ENCODE data around the gene ANKFY1.
"Not testable (repeated sequence)": the region's sequence is repeated elsewhere in the genome, so short reads cannot be mapped to it uniquely, and the experiment has no call there.

ANKFY1 gene

DNA sequence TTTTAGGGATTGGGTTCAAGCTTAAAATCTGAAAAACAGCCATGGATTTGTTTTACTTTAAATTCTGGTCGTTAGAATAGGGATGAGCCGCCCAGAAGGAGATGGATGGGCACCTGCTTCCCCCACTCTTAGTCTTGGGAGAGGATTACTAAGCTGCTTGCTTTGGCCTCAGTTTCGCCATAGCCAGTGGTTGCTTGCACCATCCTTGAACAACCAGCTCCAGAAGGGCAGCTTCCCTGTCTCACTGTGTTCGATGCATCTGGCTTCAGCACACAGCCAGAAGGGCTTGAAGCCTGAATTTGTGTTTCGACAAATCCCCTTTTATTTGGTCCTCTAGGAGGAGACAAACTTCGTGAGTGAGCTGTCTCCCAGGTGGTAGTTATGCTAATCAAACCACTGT is 113.7 kb downstream of the ANKFY1 start:
- DNase-seq: no peak

DNA sequence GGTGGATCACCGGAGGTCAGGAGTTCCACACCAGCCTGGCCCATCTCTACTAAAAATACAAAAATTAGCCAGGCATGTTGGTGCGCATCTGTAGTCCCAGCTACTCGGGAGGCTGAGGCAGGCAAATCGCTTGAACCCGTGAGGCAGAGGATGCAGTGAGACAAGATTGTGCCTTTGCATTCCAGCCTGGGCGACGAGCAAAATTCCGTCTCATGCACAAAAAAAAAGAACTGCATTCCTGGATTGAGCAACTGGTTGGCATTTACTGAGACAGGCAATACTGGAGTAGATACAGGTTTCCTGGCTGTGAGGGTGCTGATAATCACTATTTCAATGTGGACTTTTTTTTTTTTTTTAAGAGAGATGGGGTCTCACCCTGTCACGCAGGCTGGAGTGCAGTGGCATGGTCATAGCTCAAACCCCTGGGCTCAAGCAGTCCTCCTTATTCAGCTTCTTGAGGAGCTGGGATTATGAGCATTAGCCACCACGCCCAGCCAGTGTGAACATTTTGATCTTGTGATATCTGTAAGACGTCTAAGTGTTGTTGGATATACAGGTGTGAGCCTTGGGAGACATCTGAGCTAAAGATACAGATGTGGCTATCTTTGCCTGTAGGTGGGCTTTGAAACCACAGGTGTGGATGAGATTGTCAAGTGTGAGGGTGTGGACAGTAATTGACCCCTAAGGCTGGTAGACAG is 115.0 kb downstream of the ANKFY1 start:
- no peak for DNase-seq

DNA sequence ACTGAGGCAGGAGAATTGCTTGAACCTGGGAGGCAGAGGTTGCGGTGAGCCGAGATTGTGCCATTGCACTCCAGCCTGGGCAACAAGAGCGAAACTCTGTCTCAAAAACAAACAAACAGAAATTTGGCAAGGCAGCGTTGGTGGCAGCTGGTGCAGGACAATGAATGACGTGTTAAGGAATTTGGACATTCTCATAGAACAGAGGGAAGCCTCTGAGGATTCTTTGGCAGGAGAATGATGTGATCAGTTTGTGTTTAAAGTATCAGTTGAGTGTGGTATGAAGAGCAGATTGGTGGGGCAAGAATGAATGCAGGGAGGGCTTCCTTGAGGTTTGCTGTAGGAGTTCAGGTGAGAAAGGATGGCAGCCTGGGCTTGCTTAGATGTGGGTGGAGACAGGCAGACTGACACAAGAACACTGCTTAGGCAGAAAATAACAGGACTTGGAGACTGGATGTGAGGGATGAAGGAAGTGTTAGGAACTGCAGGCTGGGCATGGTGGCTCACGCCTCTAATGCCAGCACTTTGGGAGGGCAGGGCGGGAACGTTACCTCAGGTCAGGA is 115.9 kb downstream of the ANKFY1 start:
- DNase-seq: no peak

DNA sequence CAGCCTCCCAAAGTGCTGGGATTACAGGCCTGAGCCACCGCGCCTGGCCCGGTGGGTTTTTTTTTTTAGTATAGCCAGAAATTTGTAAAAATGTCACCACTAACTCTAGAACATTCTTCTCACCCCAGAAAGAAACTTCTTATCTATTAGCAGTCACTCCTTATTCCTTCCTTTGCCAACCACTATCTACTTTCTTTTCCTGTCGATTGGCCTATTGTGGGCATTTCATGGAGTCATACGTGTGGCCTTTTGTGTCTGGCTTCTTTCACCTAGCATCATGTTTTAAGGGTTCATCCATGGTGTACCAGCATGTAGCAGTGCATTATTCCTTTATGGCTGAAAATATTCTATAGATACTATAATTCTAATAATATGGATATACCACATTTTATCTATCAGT is 117.1 kb downstream of the ANKFY1 start:
- DNase-seq: no peak

DNA sequence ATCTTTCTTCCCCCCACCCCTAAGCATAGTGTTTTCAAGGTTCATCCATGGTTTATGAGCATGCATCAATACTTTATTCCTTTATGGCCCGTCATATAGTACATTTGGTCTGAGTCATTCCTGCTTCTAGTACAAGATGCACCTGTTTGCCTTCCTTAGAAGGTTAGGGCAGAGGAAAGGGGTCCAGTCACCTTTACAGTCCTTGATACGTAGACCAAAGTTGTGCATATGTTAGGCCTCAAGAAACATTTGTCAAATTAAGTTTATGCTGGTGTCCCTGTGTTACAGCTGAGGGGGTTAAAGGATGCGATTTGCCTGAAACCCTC is 119.4 kb downstream of the ANKFY1 start:
- no peak for DNase-seq

DNA sequence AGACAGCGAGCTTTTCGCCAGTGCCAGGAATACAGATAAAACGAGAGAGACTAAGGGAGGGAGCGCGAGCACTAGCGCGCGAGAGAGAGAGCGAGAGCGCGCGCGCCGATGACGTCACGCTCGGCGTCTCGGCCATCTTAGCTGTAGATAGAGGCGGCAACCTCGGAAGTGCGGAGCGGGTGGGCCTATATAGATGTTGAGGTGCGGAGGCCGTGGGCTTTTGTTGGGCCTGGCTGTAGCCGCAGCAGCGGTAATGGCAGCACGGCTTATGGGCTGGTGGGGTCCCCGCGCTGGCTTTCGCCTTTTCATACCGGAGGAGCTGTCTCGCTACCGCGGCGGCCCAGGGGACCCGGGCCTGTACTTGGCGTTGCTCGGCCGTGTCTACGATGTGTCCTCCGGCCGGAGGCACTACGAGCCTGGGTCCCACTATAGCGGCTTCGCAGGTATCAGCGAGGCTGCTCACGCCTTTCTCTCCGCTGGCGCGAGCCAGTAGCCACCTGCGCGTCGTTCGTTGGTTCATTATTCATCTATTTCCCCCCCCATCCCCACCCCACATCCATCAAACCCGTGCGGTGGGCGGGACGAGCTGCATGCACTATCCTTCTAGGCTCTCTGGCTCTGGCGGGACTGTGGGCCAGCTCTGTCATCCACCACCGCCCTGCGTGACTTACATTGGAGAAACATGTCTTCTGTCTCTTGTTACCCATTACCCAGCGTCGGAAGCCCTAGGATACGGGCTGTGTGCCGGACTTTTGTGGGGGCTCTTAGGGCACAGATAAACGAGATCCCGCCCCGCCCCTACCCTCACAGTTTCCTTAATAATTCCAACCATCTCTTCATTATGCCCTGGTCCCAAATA is 120.0 kb downstream of the ANKFY1 start:
- DNase-seq: peak; percentile 91

DNA sequence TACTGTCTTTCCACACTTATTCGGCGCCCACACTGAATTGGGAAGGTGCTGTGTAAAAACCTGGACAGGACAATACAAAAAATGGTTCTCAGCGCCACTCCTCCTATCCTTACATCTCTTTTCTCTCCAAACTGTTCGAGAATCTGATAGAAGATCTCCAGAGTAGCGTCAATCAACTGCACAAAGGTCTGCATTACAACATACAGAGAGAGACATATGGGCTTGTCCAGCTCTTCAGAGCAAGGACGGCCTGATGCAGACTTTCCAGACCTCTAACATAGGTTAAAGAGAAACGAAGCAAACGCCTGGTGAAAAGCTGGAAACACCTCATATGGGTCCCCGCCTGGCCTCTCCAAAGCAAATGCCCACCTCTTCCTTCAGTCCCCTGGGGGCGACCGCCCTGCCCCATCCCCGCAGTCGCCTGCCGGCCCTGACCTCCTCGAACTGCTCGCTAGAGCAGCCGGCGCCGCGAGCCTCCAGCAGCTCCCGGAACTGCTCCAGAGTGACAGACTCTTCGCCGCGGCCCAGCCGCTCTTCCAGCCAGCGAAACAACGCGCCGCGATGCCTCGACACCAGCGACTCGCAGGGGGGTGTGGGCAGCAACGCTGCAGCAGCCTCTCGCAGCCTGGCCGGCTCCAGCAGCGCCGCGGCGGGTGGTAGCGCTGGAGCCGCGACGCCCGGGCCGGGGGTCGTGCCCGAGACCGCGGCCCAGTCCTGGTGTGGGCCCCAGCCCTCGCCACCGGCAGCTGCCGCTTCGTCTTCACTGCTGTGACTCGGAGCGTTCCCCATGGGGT is 121.5 kb downstream of the ANKFY1 start:
- peak; percentile 61 for DNase-seq

DNA sequence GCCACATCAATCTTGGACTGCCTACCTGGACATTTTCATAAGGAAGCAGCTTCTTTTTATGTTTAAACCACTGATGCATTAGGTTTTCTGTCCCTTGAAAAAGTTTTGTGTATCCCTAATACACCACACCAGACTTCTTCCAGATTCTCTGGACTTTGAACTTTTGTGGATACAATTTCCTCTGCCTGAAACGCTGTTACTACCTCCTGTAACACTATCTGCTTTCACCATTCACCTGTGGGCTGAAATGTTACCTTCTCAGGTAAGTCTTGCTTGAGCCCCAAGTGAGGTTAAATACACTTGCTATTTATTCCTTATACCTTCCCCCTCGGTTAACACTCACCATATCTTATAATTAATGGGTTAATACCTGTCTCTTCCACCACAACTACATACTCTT is 123.7 kb downstream of the ANKFY1 start:
- no peak for DNase-seq

DNA sequence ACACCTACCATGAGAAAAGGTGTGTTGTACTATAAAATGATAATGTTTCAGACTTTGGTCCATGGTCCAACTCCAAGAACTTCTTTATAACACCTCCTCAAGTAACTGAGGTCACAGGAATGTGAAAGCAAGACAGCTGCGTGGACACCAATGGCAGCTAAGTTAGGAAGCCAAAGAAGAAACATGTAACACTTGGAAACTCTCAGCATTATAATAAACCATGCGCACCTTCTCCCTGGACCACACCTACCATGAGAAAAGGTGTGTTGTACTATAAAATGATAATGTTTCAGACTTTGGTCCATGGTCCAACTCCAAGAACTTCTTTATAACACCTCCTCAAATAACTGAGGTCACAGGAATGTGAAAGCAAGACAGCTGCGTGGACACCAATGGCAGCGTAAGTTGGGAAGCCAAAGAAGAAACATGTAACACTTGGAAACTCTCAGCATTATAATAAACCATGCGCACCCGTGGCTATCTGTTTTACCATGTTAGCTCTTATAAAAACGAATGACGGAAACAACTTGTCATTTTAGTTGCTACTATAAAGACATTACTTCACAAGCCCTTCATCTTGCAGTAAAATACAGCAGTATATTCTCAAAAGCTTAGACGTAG is 124.8 kb downstream of the ANKFY1 start:
- not testable (repeated sequence) for DNase-seq

DNA sequence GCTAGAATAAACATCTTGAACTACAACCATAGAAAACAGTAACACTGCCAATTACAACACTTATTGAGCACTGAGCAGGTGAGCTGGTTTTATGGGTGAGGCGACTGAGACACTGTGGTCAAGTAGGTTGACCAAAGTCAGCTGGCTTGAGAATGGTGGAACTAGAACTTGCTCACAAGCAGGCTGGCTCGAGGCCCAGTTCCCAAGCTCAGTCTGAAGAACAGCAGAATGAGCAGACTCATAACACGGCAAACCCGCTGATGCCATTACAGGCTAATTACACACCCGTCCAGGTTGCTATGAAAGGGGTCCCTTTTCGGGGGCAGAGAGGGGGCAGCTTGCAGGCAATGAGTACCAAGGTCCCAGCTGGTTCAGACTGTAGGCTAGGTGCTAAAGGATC is 127.4 kb downstream of the ANKFY1 start:
- DNase-seq: no peak

DNA sequence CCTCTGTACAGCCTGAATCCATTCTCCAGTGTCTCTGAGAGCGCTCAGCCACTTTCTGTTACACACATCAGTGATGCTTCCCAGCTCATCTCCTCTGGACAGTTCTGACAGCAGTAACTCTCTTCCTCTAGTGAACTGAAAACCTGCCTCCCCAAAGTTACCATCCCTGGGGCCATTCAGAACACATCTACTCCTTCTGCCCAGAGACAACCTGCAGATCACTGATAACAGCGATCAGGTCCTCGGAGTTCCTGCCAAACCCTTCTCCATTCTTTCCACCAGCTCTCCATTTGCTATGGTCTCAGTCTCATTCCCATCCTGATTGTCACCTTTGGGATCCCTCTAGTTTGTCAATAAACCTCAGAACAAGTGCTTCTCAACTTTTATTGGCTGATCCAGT is 128.3 kb downstream of the ANKFY1 start:
- no peak for DNase-seq

DNA sequence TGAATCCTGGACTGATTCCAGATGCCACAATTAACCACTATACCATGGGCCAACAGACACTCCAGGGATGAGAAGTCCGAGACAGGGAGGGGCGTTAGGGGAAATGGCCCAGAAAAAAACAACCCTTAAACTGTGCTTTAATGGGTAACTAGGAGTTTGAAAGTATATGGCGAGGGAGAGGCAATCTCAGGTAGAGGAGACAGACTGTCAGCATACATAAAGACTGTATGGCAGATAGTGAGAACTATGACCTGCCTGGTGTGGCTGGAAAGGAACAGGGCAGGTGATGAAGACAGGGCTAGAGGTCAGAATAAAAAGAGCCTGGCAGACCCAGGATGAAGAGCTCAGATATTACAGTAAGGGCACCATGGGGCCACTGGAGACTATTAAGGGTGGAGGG is 129.1 kb downstream of the ANKFY1 start:
- DNase-seq: no peak

DNA sequence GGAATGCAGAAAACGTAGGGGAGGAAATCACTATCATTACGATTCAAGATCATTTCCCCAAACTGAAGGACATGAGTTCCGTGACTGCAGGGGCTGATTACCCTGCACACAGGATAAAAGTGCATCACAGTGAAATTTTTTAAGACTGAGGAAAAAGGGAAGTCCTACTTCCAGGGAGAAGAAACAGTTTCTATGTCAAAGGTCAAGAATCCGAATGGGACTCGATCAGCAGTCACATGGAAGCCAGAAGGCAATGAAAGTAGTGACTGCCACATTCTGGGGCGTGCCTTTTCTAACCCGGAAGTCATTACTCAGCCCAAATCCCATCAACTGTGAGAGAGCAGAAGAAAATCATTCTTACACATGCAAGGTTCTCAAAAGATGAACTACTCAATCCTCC is 133.1 kb downstream of the ANKFY1 start:
- DNase-seq: no peak

DNA sequence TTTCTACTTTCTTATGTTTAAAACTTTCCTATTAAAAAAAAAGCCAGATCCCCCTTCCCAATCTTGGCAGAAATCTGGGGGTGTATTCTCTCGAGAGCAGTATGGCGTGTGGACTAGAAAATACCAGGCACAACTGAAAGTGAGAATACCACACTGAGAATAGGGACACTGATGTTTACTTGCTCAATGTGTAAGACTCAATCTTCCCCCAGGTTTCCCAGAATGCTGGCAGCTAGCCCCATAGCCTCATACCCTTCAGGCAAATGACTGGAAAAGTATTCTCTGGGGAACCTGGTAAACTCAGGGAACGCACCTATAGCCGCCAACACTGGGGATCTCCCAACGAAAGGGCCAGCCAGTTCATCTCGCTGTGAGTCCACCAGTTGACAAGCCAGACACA is 136.2 kb downstream of the ANKFY1 start:
- no peak for DNase-seq

DNA sequence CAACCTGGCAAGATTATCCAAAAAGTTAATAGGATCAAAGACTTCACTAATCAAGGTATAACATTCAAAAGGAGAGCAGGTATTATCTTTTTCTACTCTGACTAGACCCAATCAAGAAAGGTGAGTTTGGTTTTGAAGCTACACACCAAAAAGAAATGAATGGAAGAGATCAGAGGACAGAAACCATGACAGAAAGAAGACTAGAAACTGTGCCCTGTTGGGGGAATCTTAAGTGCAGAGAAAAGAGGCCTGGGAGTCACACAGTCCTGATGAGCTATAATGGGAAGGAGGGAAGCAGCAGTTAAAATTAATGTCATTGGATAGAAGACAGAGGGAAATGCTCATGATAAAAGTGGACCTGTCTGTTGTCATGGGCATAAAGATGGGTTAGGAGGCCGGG is 138.2 kb downstream of the ANKFY1 start:
- DNase-seq: no peak

DNA sequence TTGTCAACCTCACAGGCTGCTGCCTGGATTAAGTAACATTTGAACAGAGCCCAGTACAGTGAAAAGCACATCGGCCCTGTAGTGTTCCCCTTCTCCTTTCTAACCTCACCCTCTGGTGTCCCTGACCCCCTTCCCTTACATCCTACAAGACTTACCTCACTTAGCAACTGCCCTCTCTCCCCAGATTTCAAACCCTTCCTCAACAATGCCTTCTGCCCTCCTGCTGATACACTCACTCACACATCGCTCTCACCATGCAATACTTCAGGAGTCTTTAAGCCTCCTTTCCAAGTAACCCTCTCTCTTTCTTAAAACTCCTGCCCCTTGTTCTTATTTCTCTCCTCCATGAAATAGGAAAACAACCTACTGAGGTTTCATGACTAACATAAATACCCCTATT is 138.8 kb downstream of the ANKFY1 start:
- DNase-seq: no peak

DNA sequence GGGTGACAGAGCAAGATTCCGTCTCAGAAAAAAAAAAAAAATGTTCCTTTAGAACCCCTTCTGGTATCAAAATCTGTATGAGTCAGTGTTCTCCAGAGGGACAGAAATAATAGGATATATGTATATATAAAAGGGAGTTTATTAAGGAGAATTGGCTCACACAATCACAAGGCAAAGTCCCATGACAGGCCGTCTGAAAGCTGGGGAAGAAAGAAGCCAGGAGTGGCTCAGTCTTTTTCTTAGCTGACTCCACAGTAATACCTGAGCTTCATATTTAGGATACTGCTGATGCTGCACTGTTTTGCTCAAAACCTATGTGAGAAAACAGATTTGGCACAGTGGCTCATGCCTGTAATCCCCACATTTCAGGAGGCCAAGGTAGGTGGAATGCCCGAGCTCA is 143.4 kb downstream of the ANKFY1 start:
- no peak for DNase-seq

DNA sequence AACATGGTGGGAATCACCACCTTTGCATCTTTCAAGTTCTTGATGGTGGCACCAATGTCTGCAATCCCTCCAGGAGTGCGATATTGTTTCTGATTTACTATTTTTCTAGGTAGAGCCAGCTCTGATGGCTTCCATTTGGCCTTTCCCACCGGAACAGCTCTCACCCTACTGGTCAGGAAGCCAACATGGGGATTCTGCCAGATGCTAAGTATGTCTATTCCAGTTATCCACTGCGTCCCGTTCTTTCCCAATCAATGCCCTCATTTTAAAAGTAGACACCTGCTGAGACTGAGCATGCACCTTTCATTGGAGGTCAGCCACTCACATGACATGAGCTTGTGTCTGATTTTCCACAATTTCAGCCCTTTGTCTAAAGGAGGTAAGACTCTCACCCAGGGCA is 144.5 kb downstream of the ANKFY1 start:
- DNase-seq: no peak

DNA sequence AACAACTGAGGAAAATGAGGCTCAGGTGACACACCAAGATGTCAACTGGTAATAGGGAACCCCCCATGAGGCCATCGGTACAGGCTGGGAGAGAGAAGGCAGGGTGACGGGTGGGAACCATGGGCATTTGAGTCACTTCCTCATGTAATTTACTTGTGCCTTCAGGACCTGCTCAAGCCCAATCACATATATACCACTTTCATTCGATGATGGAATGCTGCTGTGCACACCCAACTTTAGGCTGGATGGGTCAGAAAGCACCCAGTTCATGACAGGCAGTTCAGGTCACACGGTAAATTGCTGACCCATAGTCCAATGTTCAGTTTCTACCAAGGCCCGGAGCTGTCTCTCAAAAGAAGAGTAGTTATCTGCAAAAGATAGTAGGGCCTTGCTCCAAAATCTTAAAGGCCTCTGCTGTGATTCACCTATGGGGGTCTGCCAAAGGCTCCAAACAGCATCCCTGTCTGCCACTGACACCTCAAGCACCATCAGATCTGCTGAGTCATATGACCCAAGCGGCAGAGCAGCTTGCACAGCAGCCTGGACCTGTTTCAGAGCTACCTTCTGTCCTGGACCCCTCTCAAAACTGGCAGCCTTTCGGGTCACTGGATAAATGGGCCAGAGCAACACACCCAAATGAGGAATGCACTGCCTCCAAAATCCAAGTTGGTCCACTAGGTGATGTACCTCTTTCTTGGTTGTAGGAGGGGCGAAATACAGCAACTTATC is 145.6 kb downstream of the ANKFY1 start:
- DNase-seq: no peak

DNA sequence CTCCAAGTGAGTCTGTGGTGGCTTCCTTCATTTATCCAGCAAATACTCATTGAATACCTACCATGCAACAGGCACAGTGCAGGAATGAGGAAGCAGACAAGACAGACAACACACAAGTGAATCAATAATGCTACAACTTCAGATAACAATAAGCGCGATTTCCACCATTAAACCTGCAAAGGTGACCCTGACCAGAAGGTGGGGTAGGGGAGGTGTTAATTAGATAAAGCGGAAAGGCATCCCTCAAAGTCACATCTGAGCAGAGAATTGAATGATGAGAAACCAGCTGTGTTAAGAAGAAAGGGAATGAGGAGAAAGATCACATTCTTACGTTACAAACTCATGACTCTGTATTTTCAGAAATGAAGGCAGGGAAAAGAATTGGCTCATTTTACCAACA is 147.3 kb downstream of the ANKFY1 start:
- no peak for DNase-seq

Data from activated gamma-delta T cell (primary cell).